NCI-H446 treated with DMSO at 0.1 percent for 48 hours (cell line): ENCODE results near the gene EBF3.

Experiments
- DNase-seq: peaks from one replicate; lab custom pipeline; 2025; lab: John Stamatoyannopoulos, UW

Gene EBF3

DNA sequence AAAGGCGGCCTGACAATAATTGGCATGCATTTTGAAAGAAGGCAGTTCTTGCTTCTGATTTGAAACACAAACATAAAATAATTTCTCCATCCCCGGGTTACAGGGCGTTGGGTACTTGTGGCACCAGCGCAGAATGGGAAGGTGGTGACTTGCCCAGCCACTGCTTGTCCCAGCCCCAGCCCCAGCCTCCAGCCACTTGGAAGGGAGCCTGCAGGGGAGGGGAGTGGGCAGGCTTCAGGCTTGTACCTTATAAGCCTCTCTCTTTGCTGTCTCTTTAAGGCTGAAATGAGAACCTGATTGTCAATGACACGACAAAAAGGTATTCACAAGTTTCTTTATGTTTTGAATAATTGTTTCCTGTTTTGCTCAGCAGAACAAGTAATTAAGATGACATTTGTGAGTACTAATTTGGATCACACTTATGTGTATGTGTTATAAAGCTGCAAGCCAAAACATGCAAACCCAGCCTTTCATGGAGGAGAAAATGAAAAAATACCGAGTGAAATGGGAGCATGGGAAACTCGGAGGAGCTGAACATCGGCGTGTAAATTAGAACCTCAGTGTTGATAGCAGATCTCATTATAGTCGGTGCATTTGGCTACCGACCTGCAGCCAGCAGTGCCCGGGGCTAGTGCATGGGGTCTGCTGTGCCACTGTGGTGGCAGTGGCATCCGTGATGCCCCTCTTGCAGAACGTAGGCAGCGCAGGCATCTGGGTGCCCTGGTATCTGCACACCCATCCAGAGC is 129.9 kb downstream of the EBF3 start:
- no peak for DNase-seq

DNA sequence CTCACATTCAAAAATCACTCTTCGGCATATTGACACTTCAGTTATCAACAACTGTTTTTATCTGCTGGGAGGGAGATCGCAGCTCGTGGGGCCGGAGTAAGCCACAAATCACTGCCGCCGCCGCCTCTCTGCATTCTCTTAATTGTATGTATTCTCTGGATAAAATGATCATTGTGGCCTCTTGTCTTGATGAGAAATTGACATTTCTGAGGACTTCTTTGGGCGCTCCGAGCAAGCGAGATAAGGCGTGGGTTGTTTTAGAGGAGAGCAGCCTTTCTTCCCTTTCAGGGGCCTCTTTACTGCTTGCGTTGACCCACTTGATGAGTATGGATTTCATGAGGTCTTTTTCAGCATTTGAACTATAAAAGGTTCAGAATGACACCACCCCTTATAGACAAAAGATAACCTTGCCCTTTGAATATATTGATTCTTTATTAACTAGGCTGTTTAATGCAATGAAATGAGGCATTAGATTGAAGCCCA is 130.6 kb downstream of the EBF3 start:
- DNase-seq, result no peak

DNA sequence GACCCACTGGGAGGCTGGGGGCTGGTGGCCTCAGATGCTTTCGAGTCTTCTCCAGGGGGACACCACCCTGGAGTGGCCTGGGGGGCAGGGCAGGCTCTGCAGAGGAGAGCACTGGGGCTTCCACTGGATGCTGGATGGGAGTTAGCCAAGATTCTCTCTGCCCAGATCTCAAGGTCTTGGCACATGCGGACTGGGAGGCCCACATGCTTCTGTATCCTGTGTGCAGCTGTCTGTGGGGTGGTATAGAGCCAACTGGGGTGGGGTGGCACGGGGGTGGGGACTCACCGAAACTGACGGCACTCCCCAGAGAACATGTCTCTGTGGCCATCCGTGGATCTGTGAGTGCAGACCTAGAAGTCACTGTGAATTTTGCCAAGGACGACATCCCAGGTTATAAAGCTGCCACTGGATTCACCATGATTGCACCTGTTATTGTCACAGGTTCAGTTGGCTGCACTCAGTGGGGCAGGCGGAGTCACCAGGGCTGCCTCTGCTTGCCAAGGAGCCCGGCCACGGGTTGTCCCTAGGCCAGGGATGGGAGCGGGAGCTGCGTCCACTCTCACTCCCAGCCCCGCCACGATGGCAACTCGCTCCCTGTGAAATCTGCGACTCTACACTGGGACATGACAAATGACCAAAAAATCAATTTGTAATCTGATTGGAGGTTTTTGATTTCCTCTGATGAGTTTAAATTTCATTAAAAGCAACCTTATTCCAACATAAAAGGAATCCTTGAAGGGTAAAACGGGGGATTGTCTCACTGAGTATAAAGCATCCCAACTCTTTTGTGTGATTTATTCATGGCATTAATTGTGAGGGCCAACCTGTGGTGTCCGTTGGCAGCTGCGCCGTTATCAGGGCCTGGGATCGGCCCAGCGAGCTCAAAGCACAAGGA is 131.3 kb downstream of the EBF3 start:
- no peak for DNase-seq

DNA sequence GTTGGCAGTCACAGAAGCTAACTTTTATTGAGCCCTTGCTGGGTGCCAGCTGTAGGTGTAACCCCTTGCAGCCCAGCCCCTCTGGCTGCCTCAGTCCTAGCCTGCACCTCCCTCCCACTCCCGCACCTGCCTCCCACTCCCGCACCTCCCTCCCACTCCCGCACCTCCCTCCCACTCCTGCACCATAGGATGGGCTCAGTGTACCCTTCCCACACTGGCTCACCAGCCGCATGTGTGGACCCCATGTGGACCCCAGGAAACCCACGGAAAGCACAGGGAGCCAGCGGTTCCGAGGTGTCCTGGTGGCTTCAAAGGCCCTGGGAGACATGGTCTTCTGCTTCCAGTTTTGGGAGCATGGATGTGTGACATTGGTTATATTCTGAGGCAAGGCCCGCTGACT is 132.9 kb downstream of the EBF3 start:
- DNase-seq, result no peak

DNA sequence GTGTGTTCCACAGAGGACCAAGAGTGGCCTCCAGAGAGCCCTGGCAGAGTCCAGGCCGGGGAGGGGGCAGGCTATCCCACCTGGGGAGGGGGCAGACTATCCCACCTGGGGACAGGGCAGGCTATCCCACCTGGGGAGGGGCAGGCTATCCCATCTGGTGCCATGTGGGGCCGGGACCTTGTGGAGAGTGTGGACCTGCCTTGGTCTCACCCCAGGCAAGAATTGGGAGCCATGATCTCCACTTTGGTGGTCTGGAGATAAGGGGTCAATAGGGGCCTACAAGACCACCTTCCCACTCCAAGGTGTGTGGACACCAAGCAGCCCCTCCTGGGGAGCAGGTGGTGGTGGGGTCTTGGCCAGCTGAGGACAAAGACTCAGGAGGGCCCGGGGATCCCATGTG is 138.2 kb downstream of the EBF3 start:
- DNase-seq, result no peak

DNA sequence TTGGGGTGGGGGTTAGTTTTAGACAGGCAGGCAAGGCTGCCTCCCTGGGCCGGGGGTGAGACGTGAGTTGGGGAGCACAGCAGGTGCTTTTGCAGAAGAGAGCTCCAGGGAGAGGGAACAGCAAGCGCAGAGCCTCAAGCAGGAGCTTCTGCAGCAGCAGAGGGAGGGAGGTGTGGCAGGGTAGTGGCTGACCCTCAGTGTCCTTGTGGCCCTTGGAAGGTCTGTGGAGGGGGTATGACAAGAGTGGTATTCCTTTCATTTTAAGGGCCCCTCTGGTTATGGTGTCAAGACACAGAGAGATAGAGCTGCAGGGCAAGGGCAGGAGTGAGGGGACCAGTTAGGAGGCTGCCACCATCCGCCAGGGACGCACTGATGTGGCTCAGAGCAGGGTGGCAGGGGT is 138.9 kb downstream of the EBF3 start:
- no peak for DNase-seq

DNA sequence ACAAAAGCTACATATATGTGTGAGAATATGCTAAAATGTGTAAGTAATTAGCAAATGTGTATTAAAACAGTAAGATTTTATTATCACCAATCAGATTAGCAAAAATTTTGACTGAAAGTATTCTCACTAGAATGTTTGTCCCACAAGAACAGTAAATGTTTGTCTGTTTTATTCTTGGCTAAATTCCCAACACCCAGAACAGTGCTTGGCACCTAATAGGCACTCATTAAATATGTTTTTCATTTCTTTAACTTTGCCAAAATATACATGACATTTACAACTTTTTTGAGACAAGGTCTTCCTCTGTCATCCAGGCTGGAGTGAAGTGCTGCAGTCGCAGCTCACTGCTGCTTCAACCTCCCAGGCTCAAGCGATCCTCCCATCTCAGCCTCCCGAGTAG is 143.6 kb downstream of the EBF3 start:
- DNase-seq, result no peak

DNA sequence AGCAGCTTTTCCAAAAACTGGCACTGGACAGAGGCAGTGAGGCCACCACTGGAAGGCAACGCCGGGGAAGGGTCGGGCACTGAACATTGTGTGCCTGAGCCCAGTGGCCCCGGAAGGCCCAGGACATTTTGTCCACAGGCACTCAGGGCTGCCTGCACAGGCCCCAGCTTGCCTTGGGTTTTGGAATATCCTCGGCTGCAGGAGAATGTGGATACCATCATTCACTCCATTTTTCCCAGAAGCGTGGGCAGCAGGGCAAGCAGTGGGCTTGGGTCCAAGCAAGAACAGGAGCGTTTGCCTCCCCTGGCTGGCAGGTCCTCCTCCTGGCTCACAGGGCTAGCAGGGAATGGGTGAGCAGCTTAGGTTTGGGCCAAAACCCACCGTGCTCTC is 147.4 kb downstream of the EBF3 start:
- no peak for DNase-seq

DNA sequence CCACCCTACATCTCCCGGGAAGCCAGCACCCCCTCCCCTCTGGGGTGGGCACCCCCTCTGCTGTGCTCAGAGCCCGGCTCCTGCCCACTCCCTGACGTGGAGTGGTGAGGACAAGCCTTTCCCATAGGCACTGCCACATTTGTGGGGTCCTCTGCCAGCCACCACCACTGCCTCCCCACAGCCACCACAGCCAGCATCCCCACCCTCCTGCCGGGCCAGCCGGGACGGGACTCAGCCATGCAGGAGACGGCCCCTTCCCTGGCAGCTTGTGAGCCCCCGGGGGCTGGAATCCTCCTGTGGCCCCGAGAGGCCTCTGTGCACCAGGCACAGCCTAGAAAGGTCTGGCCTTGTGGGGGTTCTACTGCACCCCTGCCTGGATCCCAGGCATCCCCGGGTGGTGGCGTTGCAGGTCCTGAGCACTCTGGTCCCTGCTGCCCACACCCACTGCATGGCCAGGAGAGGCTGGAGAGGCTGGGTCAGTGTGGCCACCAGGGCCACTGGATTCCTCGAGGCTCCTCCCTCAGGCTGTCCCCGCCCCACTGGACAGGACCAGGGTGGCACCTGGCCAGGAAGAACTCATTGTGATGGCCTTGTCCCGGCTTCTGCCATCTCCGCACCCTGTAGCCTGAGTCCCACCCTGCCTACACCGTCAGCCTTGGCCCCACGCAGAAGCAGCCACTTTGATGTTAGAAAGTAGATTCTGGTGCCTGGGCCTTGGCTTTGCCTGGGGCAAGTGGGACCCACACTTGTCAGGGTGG is 148.0 kb downstream of the EBF3 start:
- no peak for DNase-seq

DNA sequence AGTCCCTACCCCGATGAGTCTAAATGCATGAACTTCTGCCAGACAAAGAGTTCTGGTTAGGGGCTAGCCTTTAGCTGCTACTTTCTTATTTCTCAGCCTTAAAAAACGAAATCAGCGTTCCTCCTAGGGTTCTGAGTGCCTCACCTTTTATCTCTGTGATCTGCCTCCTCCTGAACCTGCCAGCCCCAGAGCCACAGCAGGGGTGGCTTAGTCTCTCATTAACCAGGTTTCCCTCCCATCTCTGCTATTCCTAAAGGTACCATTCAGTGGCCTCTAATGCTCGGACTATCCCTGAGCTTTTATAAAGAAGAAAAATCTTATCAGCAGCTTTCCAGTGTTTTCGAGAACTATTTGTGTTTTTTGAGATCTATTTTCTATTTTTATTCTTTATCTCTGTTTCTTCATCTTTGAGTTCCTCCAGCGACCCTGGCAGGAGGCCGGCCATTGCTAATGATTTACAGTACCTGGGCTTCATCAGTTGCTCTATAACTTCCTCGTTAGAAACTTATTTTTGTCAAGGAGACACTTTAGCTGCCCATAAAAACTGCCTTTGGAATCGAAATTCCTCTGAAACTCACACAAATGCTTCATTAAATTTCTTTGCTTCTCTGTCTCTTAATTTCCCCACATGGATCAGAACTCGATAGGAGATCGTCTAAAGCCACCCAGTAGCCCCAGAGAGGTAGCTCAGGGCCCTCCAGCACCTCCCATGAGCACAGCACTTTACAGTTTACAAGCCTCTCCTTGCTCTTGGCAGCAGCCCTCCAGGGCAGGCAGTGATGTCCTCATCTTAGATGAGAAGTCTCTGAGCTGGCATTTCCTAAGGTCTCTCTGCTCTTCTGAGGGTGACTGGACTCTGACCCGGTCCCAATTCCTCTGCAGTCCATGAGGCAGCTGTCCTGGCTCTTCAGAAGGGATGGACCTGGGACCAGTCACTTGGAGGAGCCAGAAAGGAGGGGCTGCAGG is 149.1 kb downstream of the EBF3 start:
- DNase-seq, result no peak

DNA sequence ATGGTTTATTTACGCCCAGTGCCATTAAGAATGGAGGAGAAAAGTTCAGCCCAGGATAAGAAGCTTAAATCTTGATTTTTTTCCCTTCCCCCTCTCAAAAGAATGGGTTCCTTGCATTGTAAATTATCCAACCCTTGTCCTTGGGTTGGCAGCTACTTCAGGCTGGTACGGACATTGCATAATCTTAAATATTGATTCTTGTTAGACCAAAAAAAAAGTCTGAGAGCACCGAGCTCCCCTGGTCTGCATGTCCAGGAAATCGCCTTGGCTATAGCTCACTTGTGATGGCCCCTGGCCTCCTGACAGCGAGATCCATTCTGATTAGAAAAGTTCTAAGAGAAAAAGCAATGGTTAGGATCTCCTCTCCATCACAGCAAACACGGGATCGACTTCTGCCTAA is 151.7 kb downstream of the EBF3 start:
- DNase-seq, result no peak

DNA sequence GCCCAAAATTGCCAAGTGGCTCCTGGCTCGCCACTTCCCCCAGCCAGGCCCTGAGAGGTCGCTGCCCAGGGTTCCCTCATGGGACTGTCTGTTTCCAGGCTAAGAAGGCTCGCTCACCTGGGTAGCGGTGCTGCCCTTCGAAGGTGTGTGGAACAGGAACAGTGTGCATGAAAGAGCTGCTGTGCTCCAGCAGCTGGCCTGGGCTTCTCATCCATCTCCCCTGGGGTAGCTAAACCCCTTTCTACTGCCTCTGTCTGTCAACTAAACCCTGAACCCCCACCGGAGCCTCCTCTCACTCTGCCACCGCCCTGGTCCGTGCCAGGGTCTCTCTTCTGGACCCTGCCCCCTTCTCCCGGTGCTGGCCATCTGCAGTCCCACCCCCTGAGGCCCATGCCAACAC is 152.9 kb downstream of the EBF3 start:
- DNase-seq, result no peak

DNA sequence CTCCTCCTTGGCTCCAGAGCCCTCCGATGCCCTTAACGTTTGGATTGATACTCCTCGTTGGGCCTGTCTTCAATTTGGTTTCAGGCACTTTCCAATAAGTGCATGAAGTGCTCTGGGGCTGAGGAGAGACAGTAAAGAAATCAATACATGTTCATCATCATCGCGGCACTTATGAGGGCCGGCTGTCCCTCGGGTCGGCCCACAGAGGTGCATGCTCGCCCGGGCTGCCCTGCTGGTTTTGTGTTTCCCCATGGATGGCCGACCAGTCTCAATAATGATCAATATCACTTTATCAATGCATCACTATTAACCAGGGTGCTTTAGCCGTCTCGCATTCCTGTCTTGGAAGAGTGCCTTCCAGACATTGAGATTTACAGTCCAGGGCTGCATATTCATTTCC is 154.2 kb downstream of the EBF3 start:
- no peak for DNase-seq

DNA sequence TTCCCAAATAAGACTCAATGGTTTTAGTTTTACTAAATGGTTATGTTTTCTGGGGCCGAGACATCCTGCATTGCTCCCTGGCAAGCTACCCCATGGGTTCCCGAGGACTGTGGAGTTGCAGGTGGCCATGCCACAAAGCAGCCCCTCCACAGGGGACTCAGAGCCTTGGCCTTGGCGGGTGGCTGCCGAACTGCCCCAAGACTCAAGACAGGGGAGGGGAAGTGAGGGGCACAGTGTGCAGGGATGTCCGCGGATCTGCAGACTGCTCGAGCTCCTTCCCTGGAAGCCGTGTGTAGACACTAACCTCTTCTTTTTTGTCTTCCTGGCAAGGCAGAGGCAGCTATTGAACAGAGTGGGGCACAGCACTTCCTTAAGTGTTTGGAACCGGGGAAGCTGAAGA is 154.6 kb downstream of the EBF3 start:
- no peak for DNase-seq

DNA sequence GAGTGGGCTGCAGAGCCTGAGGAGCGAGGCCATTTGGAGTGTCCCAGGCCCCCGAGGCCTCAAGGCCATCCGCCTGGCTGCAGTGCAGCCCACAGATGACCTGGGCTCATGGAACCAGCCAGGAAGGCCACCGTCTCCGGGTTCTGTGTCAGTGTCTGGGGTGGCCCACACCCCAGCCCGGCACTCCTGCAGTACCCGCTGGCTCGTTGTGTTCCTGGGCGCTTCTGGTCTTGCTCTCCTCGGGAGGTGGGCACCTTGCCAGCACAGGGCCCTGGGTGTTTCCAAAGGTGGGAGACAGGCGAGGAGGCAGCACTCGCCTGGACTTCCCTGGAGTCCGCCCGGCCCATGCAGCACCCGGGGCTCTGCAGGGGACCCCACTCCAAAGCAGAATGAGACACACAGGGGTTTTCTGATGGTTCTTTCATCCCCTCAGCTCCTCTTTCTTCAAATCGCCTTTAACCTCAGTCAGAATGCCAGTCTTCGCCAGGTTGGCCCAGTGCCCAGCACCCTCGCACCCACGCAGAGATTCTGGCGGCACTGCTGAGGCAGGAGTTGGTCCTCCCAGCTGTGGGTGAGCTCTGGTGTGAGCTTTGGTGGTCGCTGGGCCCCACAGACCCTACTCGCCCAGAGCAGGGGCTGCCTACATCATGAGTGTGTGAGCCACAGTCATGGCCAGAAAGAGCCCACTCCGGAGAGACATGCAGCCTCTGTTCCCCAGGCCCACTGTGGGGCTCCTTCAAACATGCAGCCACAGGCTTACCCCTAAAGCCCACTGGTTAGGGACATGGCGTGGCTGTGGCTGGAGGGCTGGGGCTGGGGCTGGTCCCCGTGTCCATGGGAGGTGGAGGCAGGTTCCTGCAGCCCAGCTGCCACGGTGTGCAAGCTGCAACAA is 155.7 kb downstream of the EBF3 start:
- DNase-seq, result no peak

DNA sequence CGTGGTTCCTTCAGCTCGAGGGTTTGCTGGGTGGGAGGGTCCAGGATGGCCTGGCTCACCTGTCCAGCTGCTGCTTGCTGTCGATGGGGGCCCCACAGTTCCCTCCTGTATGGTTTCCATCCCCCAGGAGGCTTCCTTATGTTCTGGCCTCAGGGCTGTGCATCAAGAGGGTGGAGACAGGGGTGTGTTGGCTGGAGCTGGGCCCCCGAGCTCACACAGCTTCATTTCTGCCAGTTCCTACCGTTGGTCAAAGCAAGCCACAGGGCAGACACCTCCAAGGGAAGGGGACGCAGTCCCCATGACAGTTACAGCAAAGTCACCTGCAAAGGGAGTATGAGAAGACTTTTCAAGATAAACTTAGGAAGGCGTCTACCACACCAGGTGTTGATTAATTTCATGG is 156.9 kb downstream of the EBF3 start:
- DNase-seq, result no peak

DNA sequence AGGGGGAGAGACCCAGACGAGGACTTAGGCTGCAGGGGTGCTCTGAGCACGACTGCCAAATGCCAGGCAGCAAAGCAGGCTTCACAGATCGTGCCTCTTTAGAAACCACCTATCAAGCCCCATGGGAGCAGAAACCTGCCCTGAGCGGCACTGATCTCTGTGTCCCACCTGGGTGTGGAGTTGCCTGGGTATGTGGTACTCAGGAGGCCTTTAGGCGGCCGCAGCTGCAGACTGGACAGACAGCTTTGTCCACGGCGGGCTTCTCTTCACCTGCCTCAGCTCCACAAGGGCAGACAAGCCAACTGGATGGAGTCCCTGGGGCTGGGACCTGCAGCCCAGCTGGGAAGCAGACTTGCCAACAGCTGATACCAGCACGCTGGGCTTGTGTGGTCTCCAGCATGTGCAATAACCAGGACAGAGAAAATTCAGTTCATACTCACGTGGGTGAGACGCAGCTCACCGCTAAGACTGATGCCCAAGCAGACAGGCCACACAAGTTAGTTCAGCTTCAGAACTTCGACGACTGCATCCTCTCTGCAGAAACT is 163.2 kb downstream of the EBF3 start:
- no peak for DNase-seq

DNA sequence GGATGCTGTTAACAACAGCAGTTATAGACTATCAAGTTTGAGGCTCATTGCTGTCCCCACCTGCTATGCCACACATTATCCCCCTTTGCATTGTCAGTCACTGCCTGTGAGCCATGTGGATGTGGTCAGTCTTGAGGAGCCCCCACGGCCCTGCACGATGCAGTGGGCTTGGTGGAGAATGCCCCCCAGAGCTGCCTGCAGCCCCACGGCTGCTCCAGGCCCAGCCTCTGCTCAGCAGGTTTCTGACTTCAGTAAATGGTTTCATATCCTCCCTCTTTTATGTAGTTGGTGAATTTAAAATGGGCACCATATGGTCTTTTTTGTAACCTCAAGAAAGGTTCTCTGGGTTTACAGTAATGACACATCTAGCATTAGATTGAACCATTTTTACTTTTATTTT is 164.1 kb downstream of the EBF3 start:
- no peak for DNase-seq

DNA sequence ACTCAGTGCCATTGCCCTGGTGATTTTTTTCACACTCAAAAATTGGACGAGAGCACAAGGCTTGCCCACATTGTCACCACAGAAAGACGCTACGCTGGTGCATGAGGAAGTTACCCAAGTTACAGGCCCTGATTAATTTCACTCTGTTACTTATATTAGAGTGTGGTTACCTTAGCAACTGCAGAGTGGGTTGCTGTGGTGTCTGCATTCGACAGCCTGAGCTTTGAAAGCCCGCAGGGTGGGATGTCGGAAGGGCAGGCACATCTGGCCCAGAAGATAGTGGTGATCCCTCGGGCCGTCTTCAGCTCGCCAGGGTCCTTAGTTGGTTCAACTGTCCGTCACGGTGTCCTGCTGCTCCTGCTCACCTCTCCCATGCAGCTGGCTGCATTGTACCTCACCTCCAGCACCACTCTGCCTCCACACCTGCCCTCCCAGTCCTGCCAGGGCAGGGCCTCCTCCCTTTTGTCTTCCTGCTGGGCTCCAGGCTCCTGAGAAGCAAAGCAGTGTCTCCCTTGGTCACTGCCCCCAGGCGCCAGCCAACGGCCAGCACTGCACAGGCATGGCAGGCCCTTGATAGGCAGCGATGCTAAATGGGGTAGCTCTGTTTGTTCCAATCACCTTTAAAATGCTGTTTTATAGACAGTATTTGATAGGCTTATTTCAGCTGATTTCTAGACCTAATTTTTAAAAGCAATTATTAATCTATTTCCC is 167.2 kb downstream of the EBF3 start:
- DNase-seq, result no peak
